GM21526 (cell line): ENCODE data around the gene AKT3.
A peak's percentile ranks its signal among the peaks of the same experiment; 100 is the strongest.
"Not testable (repeated sequence)": the region's sequence is repeated elsewhere in the genome, so short reads cannot be mapped to it uniquely, and the experiment has no call there.

Experiments
- ATAC-seq: cut with Tn5 transposase; IDR thresholded peaks from one replicate; pipeline ENCODE4 v1.9.1; 2021; ENCODE audit warnings: moderate library complexity; ENCODE audit not compliant: unreplicated experiment, low FRiP score

AKT3 gene

DNA sequence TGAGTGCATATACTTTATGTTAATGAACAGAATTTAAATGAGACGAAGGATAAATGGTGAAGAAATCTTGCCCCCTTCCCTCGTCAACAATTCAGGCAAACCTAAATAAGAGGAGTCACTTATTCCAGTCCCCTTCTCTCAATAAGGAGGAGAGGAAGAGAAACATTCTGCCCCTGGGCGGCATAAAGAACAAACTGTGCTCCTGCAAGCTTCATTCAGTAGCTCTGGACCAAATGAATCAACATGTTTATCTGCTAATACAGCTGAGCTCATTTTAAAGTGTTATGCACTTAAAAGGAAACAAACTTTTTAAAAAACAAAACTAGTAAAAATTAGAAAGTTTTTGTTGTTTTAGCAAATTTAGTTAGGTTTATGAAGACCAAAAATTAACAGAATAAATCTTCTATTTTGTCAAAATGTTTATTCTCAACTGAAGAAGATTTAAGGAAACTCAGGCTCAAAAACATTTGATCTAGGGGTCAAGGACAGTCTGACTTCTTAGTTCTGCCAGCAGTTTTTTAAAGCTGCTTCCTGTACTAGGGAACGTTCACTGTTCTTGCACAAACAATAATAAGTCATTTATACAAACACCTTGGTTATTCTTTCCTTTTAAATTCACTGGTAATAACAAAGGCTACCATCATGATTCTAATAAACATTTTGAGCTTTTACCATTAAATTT, 58.3 kb downstream of the AKT3 start:
- no peak for ATAC-seq

DNA sequence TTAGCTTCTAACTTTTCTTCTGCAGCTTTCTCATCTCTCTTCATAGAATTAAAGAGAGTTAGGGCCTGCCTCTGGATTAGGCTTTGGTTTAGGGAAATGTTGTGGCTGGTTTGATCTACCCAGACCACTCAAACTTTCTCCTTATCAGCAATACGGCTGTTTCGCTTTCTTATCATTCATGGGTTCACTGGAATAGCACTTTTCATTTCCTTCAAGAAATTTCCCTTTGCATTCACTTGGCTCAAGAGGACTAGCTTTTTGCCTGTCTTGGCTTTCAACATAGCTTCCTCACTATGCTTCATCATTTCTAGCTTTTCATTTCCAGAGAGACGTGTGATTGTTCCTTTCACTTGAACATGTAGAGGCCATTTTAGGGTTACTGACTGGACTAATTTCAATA, 59.6 kb downstream of the AKT3 start:
- ATAC-seq, result no peak

DNA sequence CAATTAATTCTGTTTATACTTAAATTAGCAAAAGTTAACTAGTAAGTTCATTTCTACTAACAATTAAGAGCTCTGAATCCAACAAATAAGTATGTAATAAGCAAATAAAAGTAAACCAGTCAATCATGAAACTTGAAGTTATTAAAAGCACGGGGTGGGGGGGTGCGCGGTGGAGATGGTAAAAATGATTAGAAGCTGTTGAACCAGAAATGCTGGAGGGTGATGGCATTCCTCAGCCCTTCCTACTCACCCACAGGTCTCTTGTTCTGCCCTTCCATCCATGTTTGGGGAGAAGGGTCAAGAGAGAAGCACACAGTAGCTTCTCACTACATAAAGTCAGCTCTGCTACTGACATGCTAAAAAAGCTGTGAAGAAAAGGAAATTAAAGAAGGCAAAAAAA, 63.5 kb downstream of the AKT3 start:
- no peak for ATAC-seq

DNA sequence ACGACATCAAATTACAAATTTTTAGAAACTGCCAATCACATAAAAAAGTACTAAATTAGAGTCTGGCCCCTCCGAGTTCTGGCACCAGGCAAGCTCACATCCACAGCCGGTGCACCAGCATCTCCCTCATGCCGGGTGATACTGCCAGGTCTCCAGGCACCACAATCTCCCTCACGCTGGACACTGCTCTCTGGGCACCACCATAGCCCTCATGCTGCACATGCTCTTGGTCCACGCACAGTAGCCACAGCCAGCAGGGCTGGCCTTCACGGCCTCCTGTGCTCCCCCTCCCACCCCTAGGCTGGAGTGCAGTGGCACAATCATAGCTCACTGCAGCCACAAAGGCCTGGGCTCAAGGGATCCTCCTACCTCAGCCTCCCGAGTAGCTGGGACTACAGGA, 65.5 kb downstream of the AKT3 start:
- ATAC-seq, result no peak

DNA sequence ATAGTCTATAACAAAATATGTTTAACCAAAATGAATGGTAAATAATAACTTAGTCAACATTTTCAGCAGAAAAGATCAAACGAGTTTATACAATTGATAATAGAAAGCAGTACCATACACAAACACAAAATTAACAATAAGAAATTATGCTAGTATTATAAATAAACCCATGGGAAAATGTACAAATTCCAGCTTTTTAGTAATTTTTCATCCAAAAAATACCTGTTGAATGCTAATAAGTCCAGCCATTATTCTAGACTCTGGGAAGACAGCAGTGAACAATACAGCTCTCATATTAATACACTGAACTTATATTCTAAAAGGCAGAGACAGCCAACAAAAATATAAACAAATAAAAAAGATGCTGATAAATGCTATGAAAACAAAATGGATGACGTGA, 66.3 kb downstream of the AKT3 start:
- ATAC-seq, result no peak

DNA sequence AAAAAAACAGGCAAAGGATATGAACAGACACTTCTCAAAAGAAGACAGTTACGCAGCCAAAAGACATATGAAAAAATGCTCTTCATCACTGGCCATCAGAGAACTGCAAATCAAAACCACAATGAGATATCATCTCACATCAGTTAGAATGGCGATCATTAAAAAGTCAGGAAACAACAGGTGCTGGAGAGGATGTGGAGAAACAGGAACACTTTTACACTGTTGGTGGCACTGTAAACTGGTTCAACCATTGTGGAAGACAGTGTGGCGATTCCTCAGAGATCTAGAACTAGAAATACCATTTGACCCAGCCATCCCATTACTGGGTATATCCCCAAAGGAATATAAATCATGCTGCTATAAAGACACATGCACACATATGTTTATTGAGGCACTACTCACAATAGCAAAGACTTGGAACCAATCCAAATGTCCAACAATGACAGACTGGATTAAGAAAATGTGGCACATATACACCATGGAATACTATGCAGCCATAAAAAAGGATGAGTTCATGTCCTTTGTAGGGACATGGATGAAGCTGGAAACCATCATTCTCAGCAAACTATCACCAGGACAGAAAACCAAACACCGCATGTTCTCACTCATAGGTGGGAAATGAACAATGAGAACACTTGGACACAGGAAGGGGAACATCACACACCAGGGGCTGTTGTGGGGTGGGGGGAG, 77.5 kb downstream of the AKT3 start:
- not testable (repeated sequence) for ATAC-seq

DNA sequence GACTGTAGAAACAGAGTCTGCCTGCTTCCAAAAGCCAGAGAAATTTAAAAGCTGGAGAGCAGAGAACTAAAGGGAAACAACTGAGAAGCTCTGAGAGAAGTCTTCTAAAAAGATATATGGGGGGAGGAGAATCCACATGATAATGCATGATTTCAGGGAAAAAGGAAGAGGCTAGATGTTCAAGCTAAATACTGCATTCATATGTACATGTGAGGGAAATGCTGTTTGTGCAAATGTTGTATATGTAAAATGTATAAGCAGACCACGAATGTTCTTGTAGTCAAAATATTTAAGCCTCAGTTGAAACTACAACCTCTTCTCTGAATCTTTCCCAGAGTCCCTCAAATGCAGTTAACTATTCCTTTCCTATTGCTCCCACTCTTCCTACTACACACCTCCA, 79.2 kb downstream of the AKT3 start:
- ATAC-seq, result no peak

DNA sequence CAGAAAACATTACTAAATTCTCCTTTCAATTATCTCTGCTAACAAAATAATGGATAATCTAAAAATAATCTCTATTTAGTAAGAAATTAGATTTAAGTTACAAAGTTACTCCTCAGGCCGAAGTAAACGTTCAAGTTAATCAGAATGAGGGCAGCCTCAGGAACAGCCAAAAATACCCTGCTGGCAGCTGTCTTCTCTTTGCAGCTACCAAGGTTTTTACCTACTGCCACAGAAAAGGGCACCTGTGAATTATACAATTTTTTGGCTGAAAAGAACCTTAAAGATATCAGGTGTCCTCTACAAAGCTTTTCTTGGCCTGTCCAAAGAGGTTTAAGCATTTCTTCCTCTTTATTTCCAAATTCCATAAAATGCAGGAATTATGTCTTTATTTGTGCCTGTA, 84.4 kb downstream of the AKT3 start:
- ATAC-seq, result no peak

DNA sequence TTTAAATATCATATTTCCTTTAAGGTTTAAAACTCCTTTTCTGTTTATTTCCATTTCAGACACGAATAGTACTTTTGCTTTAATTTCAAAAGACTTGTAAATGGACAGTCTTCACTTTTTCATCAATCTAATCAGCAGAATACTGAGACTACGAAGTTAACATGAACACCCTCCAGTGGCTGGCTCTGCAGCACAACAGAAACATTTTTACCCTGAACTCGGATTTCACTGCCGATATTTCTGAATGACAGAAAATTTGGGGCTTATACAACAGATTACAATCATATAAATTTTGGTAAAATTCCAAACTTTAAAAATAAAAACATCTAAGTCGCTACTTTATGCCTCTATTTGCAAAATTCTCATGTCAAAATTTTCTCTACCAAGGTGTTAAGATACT, 86.2 kb downstream of the AKT3 start:
- no peak for ATAC-seq

DNA sequence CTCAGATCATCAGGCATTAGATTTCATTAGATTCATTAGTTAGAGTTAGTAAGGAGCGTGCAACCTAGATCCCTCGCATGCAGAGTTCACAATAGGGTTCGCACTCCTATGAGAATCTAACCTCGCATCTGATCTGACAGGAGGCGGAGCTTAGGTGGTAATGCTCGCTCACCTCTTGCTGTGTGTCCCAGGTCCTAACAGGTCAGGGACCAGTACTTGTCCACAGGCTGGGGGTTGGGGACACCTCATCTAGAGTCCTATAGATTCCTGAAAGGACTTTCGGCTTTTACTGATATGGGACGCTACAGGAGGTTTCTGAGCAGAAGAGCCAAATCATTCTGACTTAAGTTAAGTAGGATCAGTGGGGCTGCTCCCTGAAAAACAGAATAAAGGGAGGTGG, 91.4 kb downstream of the AKT3 start:
- ATAC-seq, result no peak

DNA sequence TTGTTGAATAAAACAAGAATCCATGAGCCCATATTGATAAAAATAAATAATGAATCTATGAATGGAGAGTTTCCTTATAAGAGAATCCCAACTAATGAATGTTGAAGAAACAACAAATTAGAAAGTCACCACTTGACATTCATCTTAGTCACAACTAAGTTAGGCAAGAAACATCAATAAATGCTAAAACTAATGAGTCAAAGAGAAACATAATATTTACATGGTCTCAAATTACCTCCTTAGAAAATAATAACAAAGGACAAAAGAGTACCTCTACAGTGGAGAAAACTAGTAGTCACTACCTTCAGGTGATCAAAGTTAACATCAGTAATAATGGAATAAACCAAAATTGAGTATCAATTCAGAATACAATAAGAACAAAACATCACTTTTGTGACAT, 93.5 kb downstream of the AKT3 start:
- ATAC-seq, result no peak

DNA sequence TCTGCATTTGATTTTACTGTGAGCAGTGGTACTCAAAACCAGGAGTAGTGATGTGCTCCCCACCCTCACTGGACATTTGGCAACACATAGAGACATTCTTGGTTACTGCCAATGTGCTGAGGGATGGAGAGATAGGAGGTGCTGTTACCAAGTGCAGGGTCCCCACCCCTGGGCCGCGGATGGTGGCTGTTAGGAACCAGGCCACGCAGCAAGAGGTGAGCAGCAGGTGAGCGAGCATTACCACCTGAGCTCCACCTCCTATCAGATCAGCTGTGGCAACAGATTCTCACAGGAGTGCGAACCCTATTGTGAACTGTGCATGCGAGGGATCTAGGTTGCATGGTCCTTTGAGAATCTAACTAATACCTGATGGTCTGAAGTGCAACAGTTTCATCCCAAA, 95.7 kb downstream of the AKT3 start:
- ATAC-seq, result no peak

DNA sequence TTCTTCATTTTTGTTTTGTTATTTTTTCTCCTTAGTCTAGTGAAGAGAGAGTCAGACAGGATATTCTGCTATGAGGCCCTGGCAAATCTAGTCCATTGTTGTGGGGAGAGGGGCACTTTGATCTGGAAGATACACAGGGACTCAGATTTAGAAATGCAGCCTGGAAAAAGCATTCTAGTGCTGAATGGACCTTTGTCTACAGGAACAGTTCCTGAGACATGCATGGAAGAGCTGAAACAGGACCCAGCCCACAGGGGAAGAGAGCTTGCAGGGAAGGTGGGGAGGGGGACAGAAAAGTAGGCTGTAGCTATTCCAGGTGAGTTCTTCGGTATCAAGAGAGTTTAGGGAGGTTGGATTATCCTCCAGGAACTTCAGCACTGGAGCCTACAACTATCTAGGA, 98.5 kb downstream of the AKT3 start:
- ATAC-seq, result no peak

DNA sequence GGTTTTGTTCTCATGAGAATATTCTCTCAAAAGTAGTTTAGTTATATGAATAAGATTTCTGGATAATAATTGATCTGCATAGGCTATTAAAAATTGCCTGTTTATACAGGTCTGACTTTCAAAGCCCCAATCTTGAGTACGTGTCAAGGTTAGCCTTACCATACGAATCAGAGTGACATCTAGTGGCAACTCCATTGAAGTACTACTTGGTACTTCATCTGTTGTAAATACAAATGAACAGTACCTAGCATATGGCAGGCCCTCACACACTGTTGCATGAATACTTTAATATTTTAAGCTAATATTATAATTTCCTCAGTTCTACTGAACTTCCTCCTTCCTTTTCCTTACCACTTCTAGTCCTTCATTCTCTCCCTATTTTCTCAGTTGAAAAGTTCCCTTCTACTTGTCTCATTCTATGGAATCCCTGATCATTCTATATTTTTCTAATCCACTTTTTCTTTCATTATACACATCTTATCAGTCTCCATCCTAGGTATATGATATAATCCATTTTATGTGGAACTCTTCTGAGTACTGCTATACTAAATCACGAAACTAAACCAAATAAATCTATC, 101.2 kb downstream of the AKT3 start:
- peak; percentile 95 for ATAC-seq

DNA sequence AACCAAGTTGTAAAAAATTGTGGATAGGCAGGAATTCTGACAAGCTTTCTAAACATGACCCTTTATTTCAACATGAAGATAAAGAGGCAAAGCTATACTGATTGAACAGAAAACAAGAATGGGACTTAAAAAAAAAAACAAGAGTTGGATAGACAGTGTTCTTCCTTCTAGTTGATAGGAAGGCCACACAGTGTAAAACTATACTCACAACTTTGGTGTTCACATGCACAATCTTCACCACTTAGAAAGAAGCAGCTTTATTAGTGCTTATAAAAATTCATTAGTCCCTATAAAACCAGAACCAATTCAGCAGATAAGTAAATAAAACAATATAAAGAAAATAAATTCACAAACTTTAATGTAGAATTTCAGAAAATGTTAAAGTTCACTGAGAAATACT, 101.8 kb downstream of the AKT3 start:
- ATAC-seq, result no peak

DNA sequence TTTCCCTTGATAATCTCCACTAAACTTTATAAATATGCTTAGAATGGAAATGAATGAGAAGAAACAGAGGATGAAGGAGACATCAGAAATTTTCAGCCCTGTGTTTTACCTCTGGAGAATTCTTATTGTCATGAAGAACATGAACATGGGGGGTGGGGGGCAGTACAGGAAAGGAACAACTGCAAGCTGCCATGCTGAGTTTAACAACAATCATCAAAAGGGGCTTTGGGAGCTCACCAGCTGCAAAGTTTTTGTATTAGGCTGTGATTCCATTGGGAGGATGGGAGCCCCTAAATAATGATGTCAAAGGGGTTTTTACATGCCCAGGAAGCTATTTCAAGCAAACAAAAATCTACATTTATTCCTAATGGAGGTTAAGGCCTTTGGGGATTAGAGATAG, 103.3 kb downstream of the AKT3 start:
- no peak for ATAC-seq

DNA sequence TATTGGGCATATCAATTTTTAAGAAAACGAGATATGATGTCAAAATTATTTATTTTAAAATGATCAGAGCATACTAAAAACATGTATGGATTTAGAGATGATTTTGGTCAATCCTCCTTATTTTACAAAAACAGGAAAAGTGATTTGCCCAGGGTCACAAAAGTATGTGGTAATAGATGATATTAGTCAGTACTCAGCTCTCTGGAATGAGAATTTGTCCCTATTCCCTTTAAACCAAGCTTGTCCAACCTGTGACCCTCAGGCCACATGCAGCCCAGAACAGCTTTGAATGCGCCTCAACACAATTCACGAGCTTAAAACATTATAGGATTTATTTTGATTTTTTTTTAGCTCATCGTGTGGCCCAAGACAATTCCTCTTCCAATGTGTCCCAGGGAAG, 104.7 kb downstream of the AKT3 start:
- no peak for ATAC-seq

DNA sequence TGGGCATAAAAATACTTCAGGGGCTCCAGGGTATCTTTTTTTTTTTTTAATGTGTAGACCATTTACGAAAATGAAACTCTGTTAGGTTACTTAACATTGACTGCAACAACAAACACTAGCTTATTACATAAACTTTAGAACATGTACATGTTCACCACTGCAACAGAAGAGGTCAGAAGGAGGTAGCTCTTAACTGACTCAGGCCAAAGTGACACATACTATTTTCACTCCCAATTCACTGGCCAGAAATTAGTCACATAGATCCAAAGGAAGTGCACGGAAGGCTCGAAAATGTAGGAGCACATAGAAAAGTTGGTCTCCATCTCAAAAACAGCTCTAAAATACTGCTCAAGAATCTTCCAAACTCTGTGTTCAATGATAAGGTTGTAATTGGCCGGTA, 107.2 kb downstream of the AKT3 start:
- ATAC-seq, result no peak

DNA sequence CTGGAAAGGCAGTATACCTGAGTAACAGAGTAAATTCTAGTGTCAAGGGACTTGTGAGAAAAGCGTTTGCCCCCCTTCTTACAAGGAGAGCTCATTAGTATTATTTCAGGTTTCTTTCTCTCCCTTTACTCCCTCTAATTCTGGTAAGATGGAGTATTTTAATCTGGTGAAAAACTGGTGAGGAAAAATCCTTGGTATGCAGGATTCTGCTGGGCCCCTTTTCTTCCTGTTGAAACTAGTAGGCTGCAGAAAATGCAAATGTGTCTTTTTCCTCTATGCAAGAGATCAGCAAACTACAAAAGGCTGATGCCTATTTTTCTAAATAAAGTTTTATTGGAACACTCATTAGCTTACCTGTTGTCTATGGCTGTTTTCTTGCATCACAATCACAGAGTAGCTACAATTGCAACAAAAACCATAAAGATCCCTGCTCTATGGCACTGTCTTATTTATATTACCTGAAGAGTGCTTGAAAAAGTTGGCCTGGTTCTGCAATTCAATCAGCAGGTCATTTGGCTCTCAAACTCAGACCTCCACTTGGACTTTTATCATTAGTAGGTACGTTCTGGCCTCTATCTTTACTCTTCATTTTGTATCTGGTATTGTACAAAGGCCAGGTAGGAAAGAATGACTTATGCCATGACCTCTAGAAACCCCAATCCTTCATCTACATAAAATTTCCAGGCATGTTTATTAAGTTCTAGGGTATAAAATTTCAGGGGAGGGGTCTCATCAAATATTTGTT, 109.6 kb downstream of the AKT3 start:
- ATAC-seq, result no peak

DNA sequence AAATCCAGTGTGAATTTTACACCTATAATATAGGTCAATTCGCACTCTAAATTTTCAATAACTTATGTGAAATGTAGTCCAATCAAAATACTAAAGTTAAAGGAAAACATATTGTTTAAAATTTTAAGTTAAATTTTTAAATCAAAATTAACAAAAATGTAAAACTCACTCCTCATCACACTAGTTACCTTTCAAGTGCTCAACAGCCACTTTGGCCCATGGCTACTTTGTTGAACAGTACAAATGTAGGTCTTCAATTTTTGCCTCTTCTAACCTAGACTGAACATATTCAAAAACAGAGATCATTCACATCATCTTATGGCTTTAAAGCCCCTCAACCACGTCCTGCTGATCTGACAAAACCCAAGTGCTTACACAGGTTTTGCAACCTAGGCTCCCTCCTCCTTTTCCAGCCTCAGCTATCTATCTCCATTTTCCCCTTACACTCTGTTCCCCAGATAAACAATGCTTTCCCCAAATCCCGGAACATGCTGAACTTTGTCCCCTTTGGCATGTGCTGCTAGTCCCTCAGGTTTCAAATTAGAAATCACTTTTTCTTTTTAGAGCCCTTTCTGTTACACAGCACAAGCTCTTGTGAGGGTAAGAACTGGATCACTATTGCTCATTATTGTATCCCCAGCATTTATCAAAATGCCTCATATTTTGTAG, 110.6 kb downstream of the AKT3 start:
- no peak for ATAC-seq

DNA sequence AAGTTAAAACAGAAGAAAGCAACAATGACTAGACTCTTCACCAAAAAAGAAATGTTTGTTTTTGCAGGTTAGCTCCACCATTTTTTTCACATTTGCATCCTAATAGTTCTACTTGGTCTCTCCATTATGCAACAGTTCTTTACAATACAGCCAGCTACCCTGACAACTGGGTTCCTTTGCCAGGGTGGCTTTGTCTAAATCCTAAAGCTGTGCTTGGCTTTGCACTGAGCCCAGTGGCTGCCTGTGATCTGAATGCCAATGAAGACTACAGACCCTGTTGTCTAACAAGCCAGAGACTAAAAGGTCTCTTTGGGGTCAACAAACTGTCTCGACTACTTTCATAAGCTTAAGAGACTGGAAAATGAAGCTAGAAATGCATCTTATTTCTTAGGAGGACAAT, 112.0 kb downstream of the AKT3 start:
- no peak for ATAC-seq
